Measurements from ENCODE around the gene KLRK1. TPM values are rescaled to one million over a fixed set of nuclear protein-coding genes. Genes with fewer than 3 reads are reported as not detected.
"Not testable (repeated sequence)": the region's sequence is repeated elsewhere in the genome, so short reads cannot be mapped to it uniquely, and the experiment has no call there.

The KLRK1 gene
- total RNA-seq, 1 donor from 2014 or later, result 1.2 TPM

DNA sequence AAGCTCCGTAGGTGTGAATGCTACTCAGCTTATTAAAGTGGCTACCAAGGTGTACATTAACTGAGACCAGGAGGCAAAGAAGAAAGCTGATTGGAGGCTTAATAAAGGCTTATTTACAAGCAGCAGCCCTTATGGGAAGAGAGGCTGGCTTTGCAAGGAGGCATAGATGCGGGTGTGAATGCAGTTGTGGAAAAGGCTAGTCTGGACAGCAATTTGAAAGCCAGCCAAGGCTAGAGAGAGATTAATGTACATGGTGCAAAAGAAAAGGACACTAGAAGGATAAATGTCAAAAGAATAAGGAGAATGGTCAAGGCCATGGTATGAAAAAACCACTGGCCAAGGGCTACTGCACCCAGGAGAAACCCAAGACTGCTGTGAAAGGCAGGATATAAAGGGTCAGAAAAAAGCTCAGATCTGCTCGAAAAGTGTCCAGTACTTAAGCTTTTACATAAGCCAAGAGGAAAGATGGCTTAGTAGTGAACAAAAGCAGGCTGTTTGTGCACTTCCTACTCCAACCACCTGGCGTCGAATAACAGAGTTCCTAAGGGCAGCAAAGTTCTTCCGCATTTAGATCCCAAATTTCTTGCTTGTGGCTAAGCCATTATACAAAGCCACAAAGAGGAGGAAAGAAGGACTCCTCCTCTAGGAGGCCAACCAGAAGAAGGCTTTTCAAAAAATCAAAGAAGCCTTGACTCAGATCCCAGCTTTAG, 24.0 kb downstream of the KLRK1 start:
- intact Hi-C loops (cut with DNase I), result loop anchor here (10.0 kb wide), 2 partner anchors 151 to 359 kb away; partner anchors contain the start of genes GABARAPL1 and YBX3
- DNase-seq (ENCODE audit: missing footprints) (no peak), ATAC-seq (no peak)

DNA sequence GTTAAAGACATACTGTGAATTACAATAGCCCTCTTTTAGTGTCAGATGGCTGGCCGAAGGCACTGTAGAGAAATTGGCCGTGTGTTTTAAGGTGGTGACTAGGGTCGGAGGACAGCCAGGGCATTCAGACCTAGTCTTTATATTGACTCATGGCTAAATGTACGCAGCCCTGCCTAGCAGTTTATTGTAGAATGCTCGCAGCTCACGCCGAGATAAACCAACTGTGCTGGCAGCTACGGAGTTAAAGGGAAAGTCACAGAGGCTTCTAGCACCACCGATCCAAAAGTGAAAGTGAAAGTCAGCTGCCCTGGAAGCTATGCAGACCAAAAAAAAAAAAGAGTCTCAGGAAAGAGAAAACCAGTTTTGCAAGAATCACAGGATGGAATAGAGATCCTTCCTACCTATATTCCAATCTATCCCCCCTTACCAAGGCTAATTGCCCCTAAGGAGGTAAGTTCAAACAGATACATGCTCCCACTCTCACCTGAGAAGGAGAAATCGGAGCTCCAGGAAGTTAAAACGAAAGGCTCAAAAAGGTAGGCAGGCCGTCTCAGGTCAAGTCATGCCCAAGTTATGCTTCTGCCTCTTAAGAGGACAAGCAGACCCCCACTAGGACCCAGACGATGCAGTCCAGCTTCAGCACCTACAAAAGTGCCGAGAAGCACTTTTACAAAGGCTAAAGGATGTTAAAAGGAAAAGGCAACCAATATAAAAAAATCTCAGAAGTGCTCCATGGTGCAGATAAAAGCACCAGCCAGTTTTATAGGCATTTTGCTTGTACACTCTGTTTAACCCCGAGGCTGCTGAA, 24.8 kb downstream of the KLRK1 start:
- intact Hi-C loops (cut with DNase I), result loop anchor here (10.0 kb wide), 2 partner anchors 150 to 360 kb away; partner anchors contain the start of genes GABARAPL1 and YBX3
- ATAC-seq, result peak; percentile 84
- DNase-seq (ENCODE audit: missing footprints), result no peak

DNA sequence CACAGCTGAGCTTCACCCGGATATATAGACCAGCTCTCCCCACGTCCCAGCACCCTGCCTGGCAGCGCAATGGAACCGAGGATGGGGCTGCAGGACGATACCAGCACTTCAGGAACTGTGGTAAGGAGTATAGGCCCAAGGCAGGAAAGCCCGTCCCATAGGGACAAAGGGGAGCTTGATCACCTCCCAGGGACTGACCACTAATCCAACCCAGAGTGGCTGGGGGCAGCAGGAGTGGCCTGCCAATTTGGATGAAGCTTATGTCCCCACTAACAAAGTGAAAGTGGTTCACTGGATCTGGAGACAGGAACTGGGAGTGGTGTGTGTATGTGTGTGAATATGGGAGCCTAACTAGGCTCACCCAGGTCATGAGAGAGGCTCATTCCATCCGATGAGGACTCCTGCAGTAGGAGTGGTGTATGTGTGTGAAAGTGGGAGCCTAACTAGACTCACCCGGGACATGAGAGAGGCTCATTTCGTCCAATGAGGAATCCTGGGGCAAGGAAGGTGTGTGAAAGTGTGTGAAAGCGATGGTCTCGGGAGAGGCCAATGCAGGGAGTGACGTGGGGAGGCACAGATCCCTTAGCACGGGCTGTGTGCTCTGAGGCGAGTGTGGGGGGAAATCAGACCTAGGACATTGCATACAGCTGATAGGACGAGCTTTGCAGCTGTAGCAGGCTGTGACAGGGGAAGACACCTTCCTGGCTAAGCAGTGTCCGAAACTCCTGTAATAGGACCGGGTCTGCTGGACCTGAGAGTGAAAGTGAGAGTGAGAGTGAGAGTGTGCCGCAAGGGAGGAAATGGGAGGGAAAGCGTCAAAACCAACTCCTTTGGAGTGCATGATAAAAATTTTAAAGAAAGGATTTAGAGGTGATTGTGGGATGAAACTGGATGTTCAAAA, 25.7 kb downstream of the KLRK1 start:
- no peak for DNase-seq (ENCODE audit: missing footprints)
- intact Hi-C loops (cut with DNase I), result loop anchor here (10.0 kb wide), 2 partner anchors 149 to 361 kb away; partner anchors contain the start of genes GABARAPL1 and YBX3
- peak; percentile 67 for ATAC-seq

DNA sequence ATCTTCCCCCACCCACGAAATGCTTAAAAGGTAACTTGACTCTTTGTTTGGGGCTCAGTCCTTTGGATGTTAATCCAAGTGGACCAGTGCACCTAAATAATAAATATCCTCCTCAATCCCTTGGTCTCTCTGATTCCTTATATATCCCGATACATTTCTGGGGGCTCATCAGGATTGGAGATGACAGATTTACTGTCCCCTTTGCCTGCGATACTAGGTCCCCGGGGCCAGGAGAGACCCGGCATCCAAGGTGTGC, 26.3 kb downstream of the KLRK1 start:
- DNase-seq (ENCODE audit: missing footprints) (no peak), ATAC-seq (no peak)
- intact Hi-C loops (cut with DNase I), result loop anchor here (10.0 kb wide), 2 partner anchors 149 to 361 kb away; partner anchors contain the start of genes GABARAPL1 and YBX3

DNA sequence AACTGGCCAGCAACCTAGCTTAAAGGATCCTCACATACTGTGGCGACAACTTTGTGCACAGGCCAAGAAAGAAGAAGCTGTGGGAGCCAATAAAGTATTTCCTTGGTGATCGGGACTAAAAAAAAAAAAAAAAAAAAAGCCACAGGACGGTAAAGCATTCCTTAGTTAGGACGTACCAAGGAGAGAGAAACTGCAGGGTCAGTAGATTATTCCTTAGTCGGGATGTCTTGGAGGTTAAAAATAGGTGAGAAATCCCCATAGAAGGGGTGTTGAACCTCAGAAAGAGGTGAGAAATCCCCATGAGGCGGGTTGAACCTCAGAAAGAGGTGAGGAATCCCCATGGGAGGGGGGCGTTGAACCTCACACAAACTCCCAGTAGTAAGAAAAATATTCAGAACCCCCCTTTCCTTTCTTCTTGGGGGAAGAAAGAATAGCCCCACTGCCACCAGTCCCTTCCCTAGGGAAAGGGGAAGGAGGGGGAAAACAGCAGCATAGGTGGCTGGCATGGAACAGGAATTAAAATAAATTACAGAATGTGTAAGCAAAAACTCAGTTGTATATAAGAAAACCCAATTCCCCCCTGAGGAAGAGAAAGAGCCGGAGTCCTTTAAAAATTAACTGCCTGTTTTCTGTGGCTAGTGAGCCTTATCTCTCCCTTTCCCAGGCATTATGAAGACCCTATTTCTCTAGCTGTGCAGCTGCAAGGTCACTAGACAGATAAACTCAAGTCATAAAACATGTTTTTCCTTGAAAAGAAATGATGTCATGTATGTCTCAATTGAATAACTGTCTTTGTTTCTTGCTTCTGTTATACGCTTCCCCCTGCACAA, 26.8 kb downstream of the KLRK1 start:
- no peak for ATAC-seq
- intact Hi-C loops (cut with DNase I), result loop anchor here (10.0 kb wide), 2 partner anchors 148 to 362 kb away; partner anchors contain the start of genes GABARAPL1 and YBX3
- DNase-seq (ENCODE audit: missing footprints), result no peak

DNA sequence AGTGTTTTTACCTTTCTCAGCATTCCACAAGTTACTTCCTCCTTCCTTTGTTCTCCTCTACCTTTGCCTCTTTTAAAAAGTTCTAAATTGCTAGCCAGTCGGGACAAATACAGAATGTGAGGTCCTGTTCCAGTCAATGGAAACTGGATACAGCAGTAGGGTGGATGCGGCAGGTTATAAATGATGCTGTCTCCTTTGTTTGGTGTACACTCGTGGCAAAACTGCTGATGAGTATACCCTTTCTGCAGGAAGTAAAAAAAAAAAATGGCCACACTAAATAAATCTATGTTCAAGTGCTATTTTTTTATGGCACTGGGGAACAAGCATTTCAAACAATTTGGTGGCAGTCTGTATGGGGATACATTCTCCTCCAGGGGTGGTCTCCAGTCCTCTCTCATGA, 27.5 kb downstream of the KLRK1 start:
- intact Hi-C loops (cut with DNase I), result loop anchor here (10.0 kb wide), 2 partner anchors 148 to 362 kb away; partner anchors contain the start of genes GABARAPL1 and YBX3
- ATAC-seq, result no peak

DNA sequence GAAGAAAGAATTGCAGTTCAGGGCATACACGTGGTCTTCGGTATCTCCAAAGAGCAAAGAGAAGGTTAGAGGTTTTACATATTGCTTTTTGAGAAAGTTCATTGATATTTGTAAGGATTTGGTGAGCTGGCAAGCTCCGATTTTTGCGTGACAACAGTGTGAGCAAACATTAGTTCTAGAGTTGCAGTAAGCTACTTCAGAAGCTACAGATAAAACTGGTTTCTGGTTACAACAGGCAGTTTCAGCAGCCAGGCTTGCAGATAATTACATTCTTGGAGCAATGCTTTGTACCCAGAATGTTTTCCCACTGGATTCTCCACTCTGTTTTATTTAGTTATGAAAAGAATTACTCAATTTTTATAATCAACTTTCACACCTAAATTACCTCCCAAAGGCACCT, 28.2 kb downstream of the KLRK1 start:
- DNase-seq (ENCODE audit: missing footprints) (no peak), ATAC-seq (no peak)
- intact Hi-C loops (cut with DNase I), result loop anchor here (10.0 kb wide), 2 partner anchors 147 to 363 kb away; partner anchors contain the start of genes GABARAPL1 and YBX3

More for the DNA sequence above, 27.5 kb downstream of the KLRK1 start:
- DNase-seq (ENCODE audit: missing footprints), result no peak

DNA sequence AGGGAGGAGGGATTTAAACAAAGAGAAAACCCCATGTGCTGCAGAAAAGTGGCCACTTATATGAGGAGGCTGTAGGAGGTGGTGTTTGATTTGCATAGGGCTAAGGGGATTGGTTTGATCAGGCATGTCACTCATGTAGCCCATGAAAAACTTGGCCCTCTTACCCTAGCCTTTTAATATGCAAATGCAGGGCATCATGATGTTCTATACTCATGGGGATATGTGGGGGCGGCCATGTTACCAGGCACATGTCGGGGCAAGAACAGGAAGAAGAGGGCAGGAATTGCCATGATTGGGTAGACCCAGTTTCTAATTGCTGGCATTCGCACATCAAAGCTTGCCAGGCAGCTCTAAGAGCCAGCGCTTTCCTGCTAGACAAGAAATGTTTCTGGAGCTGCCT, 28.8 kb downstream of the KLRK1 start:
- DNase-seq (ENCODE audit: missing footprints), result no peak
- intact Hi-C loops (cut with DNase I), result loop anchor here (10.0 kb wide), 2 partner anchors 146 to 364 kb away; partner anchors contain the start of genes GABARAPL1 and YBX3
- no peak for ATAC-seq

DNA sequence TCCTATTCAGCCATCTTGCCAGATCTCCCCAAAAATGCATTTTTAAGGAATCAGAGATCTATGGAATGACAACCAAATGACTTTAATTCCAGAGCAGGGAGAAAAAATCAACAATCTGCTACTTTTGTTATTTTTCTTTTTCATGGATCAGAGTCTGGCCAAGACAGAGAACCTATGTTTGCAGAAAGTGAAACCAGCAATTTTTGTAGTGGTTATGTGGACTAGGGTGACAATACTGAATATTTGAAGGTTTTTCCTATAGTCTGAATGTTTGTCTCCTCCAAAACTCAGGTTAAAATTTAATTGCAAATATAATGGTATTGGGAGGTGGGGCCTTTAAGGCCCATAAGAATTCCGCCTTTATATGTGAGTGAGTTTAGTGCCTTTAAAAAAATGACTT, 30.9 kb downstream of the KLRK1 start:
- no peak for ATAC-seq

DNA sequence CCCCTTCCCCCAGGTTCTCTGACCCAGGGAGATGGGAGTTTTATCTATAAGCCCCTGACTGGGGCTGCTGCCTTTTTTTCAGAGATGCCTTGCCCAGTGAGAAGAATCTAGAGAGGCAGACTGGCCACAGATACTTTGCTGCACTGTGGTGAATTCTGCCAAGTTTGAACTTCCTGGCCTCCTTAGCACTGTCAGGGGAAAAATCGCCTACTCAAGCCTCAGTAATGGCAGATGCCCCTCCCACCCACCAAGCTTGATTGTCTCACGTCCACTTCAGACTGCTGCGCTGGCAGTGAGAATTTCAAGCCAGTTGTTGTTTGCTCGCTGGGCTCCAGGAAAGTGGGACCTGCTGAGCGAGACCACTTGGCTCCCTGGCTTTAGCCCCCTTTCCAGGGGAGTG, 31.7 kb downstream of the KLRK1 start:
- DNase-seq (ENCODE audit: missing footprints), result no peak
- ATAC-seq, result no peak
- intact Hi-C loops (cut with DNase I), result no loop called here

More for the DNA sequence above, 30.9 kb downstream of the KLRK1 start:
- DNase-seq (ENCODE audit: missing footprints), result no peak
- intact Hi-C loops (cut with DNase I), result no loop called here

DNA sequence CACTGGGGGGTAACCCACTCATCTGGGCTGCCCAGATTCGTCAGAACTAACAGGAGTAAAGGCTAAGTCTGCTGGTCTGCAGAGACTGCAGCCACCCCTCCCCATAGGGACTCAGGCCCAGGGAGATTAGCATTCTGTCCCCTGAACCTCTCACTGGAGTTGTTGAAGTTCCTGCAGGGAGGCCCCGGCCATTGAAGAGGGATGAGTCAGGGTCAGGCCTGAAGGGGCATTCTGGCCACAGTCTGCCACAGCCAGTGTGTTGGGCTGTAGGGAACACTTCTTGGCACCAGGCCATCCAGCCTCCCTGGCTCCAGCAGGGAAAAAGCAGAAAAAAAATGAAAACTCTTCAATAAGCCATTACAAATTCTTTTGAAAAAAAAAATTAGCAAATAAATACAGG, 35.3 kb downstream of the KLRK1 start:
- ATAC-seq (no peak), DNase-seq (ENCODE audit: missing footprints) (peak; percentile 53)
- intact Hi-C loops (cut with DNase I), result no loop called here

DNA sequence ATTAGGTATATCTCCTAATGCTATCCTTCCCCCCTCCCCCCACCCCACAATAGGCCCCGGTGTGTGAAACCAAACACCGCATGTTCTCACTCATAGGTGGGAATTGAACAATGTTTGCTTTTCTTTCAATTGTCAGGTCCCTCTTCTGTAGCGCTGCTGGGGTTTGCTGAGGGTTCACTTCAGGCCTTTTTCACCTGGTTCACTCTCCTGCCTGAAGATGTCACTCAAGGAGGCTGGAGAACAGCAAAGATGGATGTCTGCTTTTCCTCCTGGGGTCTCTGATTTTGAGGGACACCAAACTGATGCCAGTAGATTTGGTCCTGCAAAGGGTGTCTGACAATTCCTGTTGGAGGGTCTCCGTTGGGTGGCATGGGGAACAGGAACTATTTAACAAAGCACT, 35.8 kb downstream of the KLRK1 start:
- intact Hi-C loops (cut with DNase I), result no loop called here
- DNase-seq (ENCODE audit: missing footprints), result no peak
- no peak for ATAC-seq

DNA sequence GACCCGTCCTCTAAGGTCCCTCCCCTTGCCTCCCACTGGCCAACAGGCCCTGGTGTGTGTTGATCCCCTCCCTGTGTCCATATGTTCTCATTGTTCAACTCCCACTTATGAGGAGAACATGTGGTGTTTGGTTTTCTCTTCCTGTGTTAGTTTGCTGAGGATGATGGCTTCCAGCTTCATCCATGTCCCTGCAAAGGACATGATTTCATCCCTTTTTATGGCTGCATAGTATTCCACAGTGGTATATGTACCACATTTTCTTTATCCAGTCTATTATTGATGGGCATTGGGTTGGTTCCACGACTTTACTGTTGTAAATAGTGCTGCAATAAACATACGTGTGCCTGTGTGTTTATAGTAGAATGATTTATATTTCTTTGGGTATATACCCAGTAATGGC, 38.4 kb downstream of the KLRK1 start:
- ATAC-seq; intact Hi-C loops (cut with DNase I); DNase-seq (ENCODE audit: missing footprints): not testable (repeated sequence)

DNA sequence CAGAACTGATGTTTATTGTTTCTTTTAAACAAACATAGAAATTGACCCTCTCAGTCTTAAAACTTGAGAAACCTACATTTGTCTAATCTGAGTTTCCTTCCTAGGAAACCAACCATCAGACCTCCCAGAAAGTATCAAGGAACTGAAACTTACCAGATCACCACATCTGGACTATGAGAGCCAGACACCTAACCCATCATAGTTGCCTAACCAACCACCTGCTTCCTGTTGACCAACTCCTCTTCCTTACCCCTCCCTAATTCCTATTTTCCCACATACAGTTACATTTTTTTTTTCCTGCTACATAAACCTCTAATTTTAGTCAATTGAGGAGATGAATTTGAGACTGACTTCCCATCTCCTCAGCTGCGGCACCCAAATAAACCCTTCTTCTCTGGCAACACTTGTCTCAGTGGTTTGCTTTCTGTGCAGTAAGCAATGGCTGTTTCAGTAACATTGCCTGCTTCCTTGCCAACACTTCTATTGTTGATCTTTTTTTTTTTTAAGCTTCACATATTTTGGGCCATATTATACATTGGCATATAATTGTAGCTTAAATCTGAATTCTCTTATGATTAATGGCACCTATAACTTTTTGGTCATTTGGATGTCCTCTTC, 47.8 kb downstream of the KLRK1 start:
- intact Hi-C loops (cut with DNase I), result no loop called here
- DNase-seq (ENCODE audit: missing footprints) (no peak), ATAC-seq (no peak)

DNA sequence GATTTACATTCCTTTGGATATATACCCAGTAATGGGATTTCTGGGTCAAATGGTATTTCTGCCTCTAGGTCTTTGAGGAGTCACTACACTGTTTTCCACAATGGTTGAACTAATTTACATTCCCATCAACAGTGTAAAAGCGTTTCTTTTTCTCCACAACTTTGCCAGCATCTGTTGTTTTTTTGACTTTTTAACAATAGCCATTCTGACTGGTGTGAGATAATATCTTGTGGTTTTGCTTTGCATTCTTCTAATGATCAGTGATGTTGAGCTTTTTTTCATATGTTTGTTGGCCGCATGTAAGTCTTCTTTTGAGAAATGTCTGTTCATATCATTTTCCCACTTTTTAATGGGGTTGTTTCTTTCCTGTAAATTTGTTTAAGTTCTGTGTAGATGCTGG, 48.9 kb downstream of the KLRK1 start:
- intact Hi-C loops (cut with DNase I); DNase-seq (ENCODE audit: missing footprints); ATAC-seq: not testable (repeated sequence)

DNA sequence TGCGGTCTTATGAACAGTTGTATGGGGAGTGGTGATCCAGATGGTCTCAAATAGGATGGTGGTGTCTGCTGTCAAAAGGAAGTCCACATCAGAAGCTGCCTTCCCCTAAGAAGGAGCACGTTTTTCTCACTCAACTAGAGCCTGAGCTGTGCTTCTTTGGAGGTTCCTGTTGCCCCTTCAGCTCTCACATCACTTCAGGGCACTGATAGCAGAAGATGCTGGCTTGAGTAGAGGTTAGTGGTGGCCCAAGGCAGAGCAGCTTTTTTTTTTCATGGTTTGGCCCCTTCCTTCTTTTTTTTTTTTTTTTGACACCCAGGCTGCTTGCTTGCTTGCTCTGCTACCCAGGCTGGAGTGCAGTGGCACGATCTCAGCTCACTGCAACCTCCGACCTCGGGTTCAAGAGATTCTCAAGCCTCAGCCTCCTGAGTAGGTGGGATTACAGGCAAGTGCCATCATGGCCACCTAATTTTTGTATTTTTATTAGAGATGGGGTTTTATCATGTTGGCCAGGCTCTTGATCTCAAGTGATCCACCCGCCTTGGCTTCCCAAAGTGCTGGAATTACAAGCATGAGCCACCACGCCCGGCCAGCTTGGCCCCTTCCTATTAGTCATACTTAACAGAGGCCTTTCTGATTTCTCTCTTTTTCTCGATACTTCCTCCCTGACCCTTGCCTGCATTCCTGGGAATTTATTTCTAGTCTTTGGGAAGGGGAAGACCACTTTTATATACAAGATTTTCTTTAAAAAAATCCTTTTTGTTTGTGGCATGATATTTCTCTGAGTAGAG, 50.6 kb downstream of the KLRK1 start:
- peak; percentile 69 for DNase-seq (ENCODE audit: missing footprints)
- intact Hi-C loops (cut with DNase I), result no loop called here
- no peak for ATAC-seq

DNA sequence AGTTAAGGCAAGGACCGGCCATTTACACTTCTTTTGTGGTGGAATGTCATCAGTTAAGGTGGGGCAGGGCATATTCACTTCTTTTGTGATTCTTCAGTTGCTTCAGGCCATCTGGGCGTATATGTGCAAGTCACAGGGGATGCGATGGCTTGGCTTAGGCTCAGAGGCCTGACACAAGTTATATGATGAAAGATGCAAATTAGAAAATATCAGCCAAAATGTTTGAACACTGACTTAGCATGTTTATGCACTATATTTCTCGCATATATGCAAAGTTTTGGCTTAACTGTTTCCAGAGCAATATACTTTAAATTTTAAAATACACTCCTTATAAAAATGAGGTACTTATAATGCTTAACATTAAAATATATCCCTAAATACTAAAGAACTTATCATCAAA, 51.4 kb downstream of the KLRK1 start:
- ATAC-seq; DNase-seq (ENCODE audit: missing footprints); intact Hi-C loops (cut with DNase I): not testable (repeated sequence)

All from Right ventricle myocardium inferior (tissue), 1 donor.